ENCODE data around the gene PRH2. TPM values are rescaled to one million over a fixed set of nuclear protein-coding genes. Genes with fewer than 3 reads are reported as not detected.

PRH2 gene
- polyA plus RNA-seq, 1 experiment: 0.18 TPM

DNA sequence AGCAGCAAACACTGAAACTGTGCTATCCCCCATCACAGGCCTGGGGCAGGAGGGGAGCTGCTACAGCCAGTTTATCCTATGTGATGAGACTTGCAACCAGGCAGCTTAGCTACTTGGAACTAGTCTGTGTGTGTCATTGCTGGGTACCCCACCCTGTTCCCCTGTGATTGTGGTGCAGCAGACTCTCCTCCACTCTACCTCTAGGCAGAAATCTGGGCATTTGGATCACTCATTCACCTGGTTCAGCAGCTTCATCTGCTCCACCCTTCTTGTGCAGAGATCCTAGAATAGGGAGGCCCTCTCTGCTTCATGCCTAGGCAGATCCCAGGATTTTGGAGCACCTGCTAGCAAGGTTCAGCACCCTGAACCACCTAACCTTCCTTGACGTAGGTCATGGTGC, 28.5 kb upstream of the PRH2 start:
- no peak for DNase-seq (ENCODE audit: low read depth)
- ChIA-PET CTCF (no interaction called here), POLR2A (no interaction called here)
- Histone ChIP-seq H3K4me3 (ENCODE audit: low read depth, low read length) (no peak overlapping the region), H3K36me3 (ENCODE audit: control insufficient read depth, insufficient read depth, low read length) (no peaks in the 10 kb centered on the region), H3K27me3 (ENCODE audit: control insufficient read depth, insufficient read depth, low read length) (no peaks in the 10 kb centered on the region)
- TF ChIP-seq, protein P1, sequence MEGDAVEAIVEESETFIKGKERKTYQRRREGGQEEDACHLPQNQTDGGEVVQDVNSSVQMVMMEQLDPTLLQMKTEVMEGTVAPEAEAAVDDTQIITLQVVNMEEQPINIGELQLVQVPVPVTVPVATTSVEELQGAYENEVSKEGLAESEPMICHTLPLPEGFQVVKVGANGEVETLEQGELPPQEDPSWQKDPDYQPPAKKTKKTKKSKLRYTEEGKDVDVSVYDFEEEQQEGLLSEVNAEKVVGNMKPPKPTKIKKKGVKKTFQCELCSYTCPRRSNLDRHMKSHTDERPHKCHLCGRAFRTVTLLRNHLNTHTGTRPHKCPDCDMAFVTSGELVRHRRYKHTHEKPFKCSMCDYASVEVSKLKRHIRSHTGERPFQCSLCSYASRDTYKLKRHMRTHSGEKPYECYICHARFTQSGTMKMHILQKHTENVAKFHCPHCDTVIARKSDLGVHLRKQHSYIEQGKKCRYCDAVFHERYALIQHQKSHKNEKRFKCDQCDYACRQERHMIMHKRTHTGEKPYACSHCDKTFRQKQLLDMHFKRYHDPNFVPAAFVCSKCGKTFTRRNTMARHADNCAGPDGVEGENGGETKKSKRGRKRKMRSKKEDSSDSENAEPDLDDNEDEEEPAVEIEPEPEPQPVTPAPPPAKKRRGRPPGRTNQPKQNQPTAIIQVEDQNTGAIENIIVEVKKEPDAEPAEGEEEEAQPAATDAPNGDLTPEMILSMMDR (IDR thresholded peaks at IDR 0.05; ENCODE audit: insufficient read depth, low read depth, low read length): no peak

DNA sequence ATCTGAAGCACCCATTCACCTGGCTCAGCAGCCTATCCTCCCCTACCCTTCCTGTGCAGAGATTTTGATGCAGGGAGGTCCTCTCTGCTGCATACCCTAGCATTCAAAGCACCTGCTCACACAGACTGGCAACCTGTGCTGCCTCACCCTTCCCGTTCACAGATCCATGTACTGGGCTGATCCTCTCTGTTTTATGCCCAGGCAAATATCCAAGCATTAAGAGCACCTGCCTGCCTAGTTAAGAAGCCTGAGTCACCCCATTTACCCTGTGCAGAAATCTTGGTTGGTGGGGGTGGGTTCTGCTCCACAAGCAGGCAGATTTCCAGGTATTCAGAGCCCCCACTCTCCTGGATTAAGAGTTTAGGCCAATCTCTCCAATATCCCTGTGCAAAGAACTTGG, 28.1 kb upstream of the PRH2 start:
- H3K27me3 ChIP-seq (ENCODE audit: control insufficient read depth, insufficient read depth, low read length): no peaks in the 10 kb centered on the region
- ChIA-PET CTCF (no interaction called here), POLR2A (no interaction called here)

DNA sequence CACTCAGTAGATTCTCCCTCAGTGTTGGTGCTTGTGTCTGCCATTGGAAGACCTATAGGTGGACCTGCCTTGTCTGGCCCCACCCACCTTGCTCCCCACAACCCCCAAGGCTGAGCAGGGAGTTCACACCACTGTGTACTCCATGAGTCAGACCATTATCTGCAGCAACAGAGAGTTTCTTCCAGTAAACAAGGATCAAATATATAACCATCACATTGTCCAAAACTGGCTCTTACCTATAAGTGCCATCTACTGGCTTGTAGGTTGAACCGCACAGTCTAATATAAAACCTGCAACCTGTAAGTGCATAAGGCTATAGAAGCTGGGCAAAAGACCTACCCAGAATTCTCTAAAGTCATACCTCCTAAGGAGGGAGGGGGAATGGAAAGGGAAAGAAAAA, 27.6 kb upstream of the PRH2 start:
- POLR2A ChIA-PET: no interaction called here
- no peak overlapping the region for H3K4me3 ChIP-seq (ENCODE audit: low read depth, low read length)
- CTCF ChIA-PET: no interaction called here
- H3K36me3 ChIP-seq (ENCODE audit: control insufficient read depth, insufficient read depth, low read length): no peaks in the 10 kb centered on the region
- no peak for DNase-seq (ENCODE audit: low read depth)
- no peaks in the 10 kb centered on the region for H3K27me3 ChIP-seq (ENCODE audit: control insufficient read depth, insufficient read depth, low read length)
- TF ChIP-seq, protein P1 (IDR thresholded peaks at IDR 0.05; ENCODE audit: insufficient read depth, low read depth, low read length): no peak

More for the DNA sequence above, 28.1 kb upstream of the PRH2 start:
- no peaks in the 10 kb centered on the region for H3K36me3 ChIP-seq (ENCODE audit: control insufficient read depth, insufficient read depth, low read length)
- TF ChIP-seq, protein P1 (IDR thresholded peaks at IDR 0.05; ENCODE audit: insufficient read depth, low read depth, low read length): no peak
- DNase-seq (ENCODE audit: low read depth): no peak
- no peak overlapping the region for H3K4me3 ChIP-seq (ENCODE audit: low read depth, low read length)

DNA sequence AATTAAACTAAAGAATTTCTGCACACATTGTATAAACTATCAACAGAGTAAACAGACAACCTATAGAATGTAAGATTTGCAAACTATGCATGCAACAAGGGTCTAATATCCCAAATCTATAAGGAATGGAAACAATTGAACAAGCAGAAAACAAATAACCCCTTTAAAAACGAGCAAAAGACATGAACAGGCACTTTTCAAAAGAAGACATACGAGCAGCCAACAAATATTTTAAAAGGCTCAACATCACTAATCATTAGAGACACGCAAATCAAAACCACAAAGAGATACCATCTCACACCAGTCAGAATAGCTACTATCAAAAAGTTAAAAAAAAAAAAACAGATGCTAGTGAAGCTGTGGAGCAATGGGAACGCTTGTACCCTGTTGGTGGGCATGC, 24.4 kb upstream of the PRH2 start:
- TF ChIP-seq, protein P1 (IDR thresholded peaks at IDR 0.05; ENCODE audit: insufficient read depth, low read depth, low read length): no peak
- no peak for DNase-seq (ENCODE audit: low read depth)
- Histone ChIP-seq H3K27me3 (ENCODE audit: control insufficient read depth, insufficient read depth, low read length) (no peaks in the 10 kb centered on the region), H3K4me3 (ENCODE audit: low read depth, low read length) (no peak overlapping the region), H3K36me3 (ENCODE audit: control insufficient read depth, insufficient read depth, low read length) (no peaks in the 10 kb centered on the region)
- ChIA-PET CTCF (no interaction called here), POLR2A (no interaction called here)

DNA sequence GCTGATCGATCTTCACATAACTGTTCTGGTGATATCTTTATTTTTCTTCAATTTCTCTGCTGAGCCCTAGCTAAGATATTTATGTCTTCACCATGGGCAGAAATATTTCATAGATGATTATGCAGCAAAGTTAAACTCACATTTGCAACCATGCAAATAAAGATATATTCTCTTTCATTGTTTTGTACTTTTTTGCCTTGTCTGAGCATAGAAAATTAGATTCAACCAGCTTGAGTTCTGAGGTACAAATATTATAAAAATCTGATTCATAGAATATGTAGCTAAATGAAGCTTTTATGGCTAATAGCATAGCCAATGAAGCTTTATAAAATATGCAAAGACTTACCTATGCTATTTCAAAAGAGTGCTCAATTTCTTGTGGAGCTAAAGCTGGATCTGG, 19.6 kb upstream of the PRH2 start, which contains the start of gene TAS2R13:
TAS2R13 (minus strand) TSS at position 101 of the 400 bp plus-strand sequence. CDS start 264 bp downstream, outside the sequence.
- Histone ChIP-seq H3K27me3 (ENCODE audit: control insufficient read depth, insufficient read depth, low read length) (no peaks in the 10 kb centered on the region), H3K36me3 (ENCODE audit: control insufficient read depth, insufficient read depth, low read length) (no peaks in the 10 kb centered on the region), H3K4me3 (ENCODE audit: low read depth, low read length) (no peak within 1 kb of the TSS)
- POLR2A ChIA-PET: no interaction called here
- no peak for DNase-seq (ENCODE audit: low read depth)
- TF ChIP-seq, protein P1 (IDR thresholded peaks at IDR 0.05; ENCODE audit: insufficient read depth, low read depth, low read length): no peak
- CTCF ChIA-PET: no interaction called here
